Stimulated activated CD8-positive, alpha-beta memory T cell treated with anti-CD3 and anti-CD28 coated beads, Interleukin-12 subunit alpha, Interleukin-12 subunit beta, amount 100 ng/mL, for 24 hours (primary cell): Measurements from ENCODE around the gene PTPRE.

Experiments used
- DNase-seq: peaks from one replicate; pipeline ENCODE4 v3.0.0-alpha.2; 2020; ENCODE audit errors: extremely low read depth

PTPRE gene

GRCh38 chr10:128026615-128027300, 119.9 kb downstream of the PTPRE start:
- no peak for DNase-seq

- no peak for DNase-seq
Measured at GRCh38 chr10:128027306-128027705, 120.4 kb downstream of the PTPRE start.

DNA sequence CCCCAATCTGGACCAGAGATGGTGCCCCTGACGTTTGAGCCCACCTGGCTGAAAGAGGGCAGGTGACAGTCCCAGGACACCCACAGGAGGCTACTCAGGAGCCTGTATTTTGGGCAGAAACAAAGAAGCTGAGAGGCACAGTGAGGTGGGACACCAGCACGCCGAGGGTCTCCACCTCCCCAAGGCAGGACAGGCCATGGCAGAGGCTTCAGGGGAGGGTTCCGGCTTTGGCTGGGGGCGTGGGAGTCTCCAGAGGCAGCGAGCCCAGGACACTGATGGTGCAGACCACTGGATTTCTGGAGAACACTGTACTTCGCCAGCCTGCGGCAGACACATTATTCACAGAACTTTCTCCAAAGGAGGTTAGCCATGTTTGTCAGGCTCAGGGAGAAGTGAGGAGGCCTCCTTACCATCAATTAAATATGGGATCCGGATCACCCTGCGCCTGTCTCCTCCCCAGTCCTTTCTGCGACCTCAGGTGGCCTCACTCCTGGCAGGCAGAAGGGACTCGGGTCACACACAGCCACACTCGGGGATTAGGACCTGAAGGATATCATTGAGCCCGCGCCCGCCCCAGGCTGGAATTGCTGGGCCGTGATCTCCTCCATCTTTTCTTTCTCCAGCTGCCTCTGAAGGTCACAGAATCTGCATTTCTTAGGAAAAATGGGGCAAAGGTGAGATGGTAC, 121.1 kb downstream of the PTPRE start:
- DNase-seq: no peak

DNA sequence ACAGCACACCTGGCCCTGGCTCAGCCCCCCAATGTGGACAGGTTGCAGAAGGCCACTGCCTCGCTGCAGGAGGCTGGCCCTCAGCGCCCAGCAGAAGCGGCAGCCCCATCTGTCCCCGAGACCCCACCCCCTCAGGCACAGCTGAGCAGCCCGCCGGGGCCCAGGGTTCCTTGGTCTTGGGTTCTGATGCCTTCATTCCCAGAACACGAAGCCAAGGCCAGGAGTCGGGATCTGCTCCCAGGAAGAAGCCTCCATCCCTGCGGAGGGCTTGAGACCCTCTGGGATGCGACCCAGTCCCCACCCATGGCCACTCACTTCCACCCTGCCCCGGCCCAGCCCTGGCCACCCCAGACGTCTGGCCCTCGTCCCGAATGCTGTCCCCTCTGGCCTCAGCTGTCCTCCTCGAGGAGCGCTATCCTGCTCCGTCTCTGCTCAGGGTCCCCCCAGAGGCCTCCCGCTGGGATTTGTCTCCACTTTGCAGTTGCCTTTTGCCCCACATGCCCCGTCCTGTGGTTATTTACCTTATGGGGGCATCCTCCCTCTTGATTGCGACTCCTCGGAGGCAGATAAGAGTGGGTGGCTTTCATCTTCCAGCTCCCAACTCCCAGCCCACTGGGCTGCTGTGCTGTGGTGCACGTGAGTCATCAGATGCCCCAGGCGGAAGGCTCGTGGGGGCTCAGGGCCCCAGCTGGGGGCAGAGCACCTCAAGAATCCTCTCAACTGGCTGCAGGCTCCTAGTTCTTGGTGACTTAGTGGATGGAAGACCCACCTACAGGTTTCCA, 121.8 kb downstream of the PTPRE start:
- no peak for DNase-seq

DNA sequence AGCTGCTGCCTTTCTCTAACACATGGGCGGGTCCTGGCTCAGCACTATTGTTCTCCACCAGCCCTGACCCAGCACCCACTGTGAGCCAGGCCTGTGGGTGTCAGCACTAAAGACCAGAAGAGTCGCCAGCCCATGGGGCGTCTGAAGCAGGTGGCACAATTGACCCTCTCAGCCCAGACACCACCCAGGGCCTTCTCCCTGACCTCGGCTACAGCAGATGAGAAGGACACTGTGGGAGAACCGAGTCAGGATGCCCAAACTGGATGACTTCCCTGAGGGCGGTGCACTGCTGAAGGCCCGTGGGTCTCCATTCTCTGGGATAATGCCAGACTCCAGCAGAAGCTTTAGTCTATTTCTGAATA, 122.4 kb downstream of the PTPRE start:
- DNase-seq: no peak

- no peak for DNase-seq
Measured at GRCh38 chr10:128029731-128030369, 122.9 kb downstream of the PTPRE start.

GRCh38 chr10:128030498-128031072, 123.7 kb downstream of the PTPRE start:
- no peak for DNase-seq

DNA sequence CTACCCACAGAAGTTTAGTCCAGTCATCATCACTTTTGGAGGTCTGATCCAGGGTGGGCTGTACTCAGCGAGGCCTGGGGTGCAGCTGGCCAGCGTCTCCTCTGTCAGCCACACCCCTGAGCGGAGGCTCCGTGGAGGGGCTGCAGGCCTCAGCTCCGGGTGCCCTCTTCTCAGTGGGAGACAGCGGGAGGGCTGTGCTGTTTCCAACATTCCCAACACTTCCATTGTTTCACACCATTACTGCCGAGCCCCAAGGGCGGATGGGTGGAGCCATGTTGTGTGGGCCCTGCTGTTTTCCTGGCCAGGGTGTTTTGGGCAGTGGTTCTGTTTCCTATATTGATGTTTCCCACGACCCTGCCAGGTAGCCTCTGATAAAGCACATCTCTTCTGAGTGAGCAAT, 124.3 kb downstream of the PTPRE start:
- DNase-seq: no peak

DNA sequence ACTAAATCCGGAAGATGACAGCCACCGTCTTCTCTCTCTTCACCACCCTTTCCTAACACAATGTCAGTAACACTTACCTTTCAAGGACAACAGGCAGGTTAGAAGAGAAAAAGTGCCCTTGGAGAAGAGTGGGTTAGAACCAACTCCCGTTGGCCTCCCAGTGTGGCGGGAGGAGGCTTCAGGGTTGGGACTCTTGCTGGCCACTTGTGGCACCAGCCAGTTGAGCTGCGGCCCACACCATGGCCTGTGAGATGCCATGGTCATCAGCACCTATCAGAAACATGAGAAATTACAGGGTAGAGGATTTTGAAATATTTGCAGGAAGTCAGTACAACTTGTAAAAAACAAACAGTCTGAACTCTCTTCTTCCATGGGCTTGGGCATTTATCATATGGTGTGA, 125.6 kb downstream of the PTPRE start:
- DNase-seq: no peak

DNA sequence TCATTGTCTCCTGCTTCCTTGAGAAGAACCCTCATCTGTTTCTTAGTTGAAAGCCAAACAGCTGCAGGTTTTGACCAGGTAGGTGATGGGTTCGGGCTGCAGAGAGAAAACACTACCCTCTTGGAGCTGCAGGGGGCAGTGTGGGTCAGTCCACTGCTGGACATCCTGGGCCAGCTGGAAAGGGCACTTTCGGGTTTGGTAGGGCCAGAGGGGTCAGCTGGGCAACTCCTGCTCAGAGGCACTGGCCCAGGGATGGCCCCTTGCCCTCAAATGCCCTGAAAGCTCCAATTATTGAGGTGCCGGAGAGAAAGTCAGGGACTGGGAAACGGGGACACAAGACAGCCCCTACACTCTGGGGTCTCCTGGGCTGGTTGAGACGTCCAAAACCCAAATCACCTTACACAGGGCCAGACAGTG, 128.7 kb downstream of the PTPRE start:
- no peak for DNase-seq

GRCh38 chr10:128036011-128036615, 129.2 kb downstream of the PTPRE start:
- no peak for DNase-seq

GRCh38 chr10:128036746-128037543, 130.0 kb downstream of the PTPRE start:
- DNase-seq: no peak

DNA sequence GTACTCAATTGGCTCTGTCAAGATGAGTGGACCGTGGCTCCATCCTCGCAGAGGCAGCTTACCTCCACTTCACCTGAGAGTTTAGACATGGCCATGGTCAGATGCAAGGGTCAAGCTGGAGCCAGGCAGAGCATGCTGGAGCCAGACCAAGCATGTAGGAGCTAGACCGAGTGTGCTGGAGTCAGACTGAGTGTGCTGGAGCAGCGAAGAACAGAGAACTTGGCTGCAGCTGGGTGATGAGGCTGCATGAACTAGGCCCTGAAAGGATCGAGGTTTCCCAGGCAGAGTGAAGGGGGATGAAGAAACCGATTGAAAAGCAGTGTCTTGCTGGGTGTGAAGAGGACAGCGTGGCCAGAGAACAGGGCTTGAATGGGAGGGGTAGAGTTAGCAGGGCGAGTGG, 133.2 kb downstream of the PTPRE start:
- no peak for DNase-seq

DNA sequence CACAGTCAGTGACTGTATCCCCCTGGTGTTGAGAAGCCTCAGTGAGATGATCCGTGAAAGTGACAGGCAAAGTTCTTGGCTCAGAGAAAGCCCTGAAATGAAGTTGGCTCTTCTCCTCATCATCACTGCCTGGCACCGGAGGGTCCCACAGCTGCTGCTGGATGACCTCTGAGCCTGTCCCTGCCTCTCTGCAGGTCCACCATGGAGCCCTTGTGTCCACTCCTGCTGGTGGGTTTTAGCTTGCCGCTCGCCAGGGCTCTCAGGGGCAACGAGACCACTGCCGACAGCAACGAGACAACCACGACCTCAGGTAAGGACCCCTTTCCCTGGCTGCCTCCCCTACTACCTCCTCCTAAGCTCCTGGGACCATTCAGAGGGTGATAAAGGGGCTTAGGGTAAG, 133.8 kb downstream of the PTPRE start:
- DNase-seq: no peak

- no peak for DNase-seq
Measured at GRCh38 chr10:128042131-128042610, 135.3 kb downstream of the PTPRE start.

GRCh38 chr10:128043259-128044045, 136.5 kb downstream of the PTPRE start:
- DNase-seq: no peak

DNA sequence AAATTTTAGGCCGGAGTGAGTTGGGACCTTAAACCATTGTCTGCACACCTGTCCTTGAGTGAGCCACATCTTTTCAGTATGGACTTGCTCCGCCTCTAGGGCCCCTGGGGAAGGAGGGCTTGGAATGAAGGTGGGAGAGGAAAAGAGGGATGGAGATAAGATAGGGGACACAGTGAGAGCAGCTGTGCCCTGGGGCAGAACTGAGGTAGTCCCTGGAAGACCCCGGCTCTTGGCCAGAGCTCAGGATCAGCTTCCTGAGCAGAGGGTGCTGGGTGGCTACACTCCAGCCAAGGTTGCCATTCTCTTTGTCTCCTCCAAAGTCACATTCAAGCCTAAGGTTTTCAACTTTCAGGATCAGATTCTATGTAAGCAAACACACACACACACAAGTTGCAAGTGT, 137.3 kb downstream of the PTPRE start:
- DNase-seq: no peak

- DNase-seq: no peak
Measured at GRCh38 chr10:128044961-128045832, 138.3 kb downstream of the PTPRE start.

DNA sequence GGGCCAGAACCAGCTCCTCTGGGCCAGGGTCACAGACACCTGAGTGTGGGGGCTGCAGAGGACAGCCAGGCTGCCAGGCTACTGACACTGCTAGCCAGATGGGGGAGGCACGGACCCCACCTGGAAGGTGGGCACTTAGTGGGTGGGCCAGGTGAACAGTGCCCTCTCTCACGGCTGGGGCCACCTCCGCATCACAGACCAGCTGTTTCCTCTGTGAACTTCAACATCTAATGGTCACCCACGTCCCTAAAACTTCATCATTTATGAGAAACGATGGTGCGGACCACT, 138.9 kb downstream of the PTPRE start:
- DNase-seq: no peak
